ENCODE results near the gene SHBG.
"Not testable (repeated sequence)": the region's sequence is repeated elsewhere in the genome, so short reads cannot be mapped to it uniquely, and the experiment has no call there.

The SHBG gene

DNA sequence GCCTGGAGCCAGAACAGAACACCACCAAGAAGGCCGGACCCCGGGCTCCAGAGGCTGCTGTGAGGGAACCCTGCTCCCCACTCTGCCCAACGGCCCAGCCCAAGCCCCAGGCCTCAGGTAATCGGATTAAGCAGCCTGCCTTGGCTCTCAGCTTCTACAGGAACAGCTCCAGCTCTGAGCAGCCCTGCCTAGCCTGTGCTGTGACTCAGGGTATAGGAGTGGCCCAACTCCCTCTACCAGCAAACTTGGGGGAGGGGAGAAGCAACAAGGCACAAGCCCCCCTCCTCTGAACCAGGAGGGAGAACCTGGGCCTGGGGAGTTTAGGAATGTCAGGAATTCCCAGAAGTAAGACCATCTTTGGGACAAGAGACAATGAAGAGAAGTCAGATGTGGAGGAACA lies 39.2 kb upstream of the SHBG start:
- Histone ChIP-seq H3K4me2 (ENCODE audit: low read length) (no peak overlapping the region), H2AK5ac (ENCODE audit: low read length) (no peak overlapping the region), H3K4ac (ENCODE audit: low read depth, low read length) (peak overlapping the region; percentile 56), H2BK120ac (ENCODE audit: low read depth, low read length) (no peak overlapping the region), H4K8ac (ENCODE audit: low read depth, low read length) (no peak overlapping the region), H3K27me3 (ENCODE audit: insufficient read depth, low read length, poor library complexity) (no peaks in the 10 kb centered on the region), H4K5ac (ENCODE audit: low read length) (no peak overlapping the region), H2BK15ac (replicated peaks; ENCODE audit: low read depth) (no peak overlapping the region), H3K79me2 (ENCODE audit: control insufficient read depth, insufficient read depth, low read length) (peaks cover 1% of the 10 kb centered on the region), H3K18ac (ENCODE audit: low read length) (peak overlapping the region; percentile 42), H3K4me1 (ENCODE audit: control insufficient read depth, low read depth, low read length) (peaks cover 3% of the 10 kb centered on the region), H3K27ac (ENCODE audit: low read depth, low read length) (peak overlapping the region; percentile 89), H3K36me3 (ENCODE audit: control insufficient read depth, insufficient read depth, low read length) (peaks cover 4% of the 10 kb centered on the region), H3K23ac (ENCODE audit: low read length) (no peak overlapping the region), H3K56ac (ENCODE audit: low read length) (no peak overlapping the region), H2BK5ac (ENCODE audit: low read length) (no peak overlapping the region), H3K79me1 (ENCODE audit: low read length) (no peaks in the 10 kb centered on the region), H3K4me3 (ENCODE audit: low read length) (no peak overlapping the region), H3K9ac (ENCODE audit: low read length) (no peak overlapping the region)
- WGBS (ENCODE audit: extremely low coverage, insufficient coverage, low lambda C conversion rate): no CpG with 5 or more reads among the region's 4 CpGs
- DNase-seq: peak; percentile 96

GRCh38 chr17:7591596-7591995 lies 38.3 kb upstream of the SHBG start:
- Histone ChIP-seq H3K9ac (ENCODE audit: low read length) (no peak overlapping the region), H2BK5ac (ENCODE audit: low read length) (no peak overlapping the region), H3K56ac (ENCODE audit: low read length) (no peak overlapping the region), H4K8ac (ENCODE audit: low read depth, low read length) (no peak overlapping the region), H3K79me1 (ENCODE audit: low read length) (no peaks in the 10 kb centered on the region), H2BK120ac (ENCODE audit: low read depth, low read length) (no peak overlapping the region), H3K18ac (ENCODE audit: low read length) (no peak overlapping the region), H2AK5ac (ENCODE audit: low read length) (no peak overlapping the region), H4K5ac (ENCODE audit: low read length) (no peak overlapping the region), H3K23ac (ENCODE audit: low read length) (no peak overlapping the region), H3K79me2 (ENCODE audit: control insufficient read depth, insufficient read depth, low read length) (peaks cover 1% of the 10 kb centered on the region), H3K36me3 (ENCODE audit: control insufficient read depth, insufficient read depth, low read length) (peaks cover 4% of the 10 kb centered on the region), H3K4ac (ENCODE audit: low read depth, low read length) (no peak overlapping the region), H3K27me3 (ENCODE audit: insufficient read depth, low read length, poor library complexity) (no peaks in the 10 kb centered on the region), H3K4me2 (ENCODE audit: low read length) (no peak overlapping the region), H2BK15ac (replicated peaks; ENCODE audit: low read depth) (no peak overlapping the region), H3K4me1 (ENCODE audit: control insufficient read depth, low read depth, low read length) (peaks cover 3% of the 10 kb centered on the region), H3K27ac (ENCODE audit: low read depth, low read length) (peak overlapping the region; percentile 89), H3K4me3 (ENCODE audit: low read length) (no peak overlapping the region)
- no peak for DNase-seq
- no CpG with 5 or more reads among the region's 5 CpGs for WGBS (ENCODE audit: extremely low coverage, insufficient coverage, low lambda C conversion rate)

DNA sequence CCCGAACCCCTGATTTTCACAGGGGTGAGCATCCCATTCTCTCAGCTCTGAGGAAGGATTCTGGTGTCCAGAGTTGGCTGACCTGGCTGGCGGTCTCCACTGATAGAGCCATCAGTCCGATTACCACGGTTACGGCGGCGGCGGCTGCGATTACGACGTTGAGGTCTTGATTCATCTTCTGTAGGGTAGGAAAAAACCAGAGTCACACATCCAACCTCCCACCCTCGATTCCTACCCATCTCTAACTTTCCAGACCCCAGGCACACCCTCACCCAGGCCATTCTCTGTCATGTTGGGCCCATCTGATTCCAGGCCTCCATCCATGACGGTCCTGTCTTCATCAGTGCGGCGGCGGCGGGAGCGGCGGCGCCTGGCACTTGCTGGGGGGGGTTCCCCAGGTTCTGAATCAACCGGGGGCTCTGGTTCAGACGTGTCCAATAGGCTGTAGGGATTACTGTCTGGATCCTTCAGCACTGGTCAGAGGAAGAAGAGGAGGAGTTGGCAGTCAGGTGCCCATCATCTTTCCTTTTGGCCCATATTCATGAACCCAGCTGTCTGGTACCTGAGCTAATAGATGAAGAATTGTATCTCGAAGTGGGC lies 37.4 kb upstream of the SHBG start:
- Histone ChIP-seq H3K9ac (ENCODE audit: low read length) (no peak overlapping the region), H3K4me1 (ENCODE audit: control insufficient read depth, low read depth, low read length) (peaks cover 3% of the 10 kb centered on the region), H2BK5ac (ENCODE audit: low read length) (no peak overlapping the region), H3K56ac (ENCODE audit: low read length) (no peak overlapping the region), H3K4ac (ENCODE audit: low read depth, low read length) (no peak overlapping the region), H3K27ac (ENCODE audit: low read depth, low read length) (no peak overlapping the region), H3K23ac (ENCODE audit: low read length) (no peak overlapping the region), H3K36me3 (ENCODE audit: control insufficient read depth, insufficient read depth, low read length) (peaks cover 4% of the 10 kb centered on the region), H2BK120ac (ENCODE audit: low read depth, low read length) (no peak overlapping the region), H4K5ac (ENCODE audit: low read length) (no peak overlapping the region), H3K79me2 (ENCODE audit: control insufficient read depth, insufficient read depth, low read length) (peaks cover 1% of the 10 kb centered on the region), H4K8ac (ENCODE audit: low read depth, low read length) (no peak overlapping the region), H3K79me1 (ENCODE audit: low read length) (no peaks in the 10 kb centered on the region), H3K4me3 (ENCODE audit: low read length) (no peak overlapping the region), H2BK15ac (replicated peaks; ENCODE audit: low read depth) (no peak overlapping the region), H3K4me2 (ENCODE audit: low read length) (no peak overlapping the region), H2AK5ac (ENCODE audit: low read length) (no peak overlapping the region), H3K27me3 (ENCODE audit: insufficient read depth, low read length, poor library complexity) (no peaks in the 10 kb centered on the region), H3K18ac (ENCODE audit: low read length) (no peak overlapping the region)
- WGBS (ENCODE audit: extremely low coverage, insufficient coverage, low lambda C conversion rate): no CpG with 5 or more reads among the region's 23 CpGs
- DNase-seq: no peak

GRCh38 chr17:7593296-7593695 lies 36.6 kb upstream of the SHBG start:
- H2BK5ac ChIP-seq (ENCODE audit: low read length): no peak overlapping the region
- H2BK120ac ChIP-seq (ENCODE audit: low read depth, low read length): no peak overlapping the region
- H2BK15ac ChIP-seq (replicated peaks; ENCODE audit: low read depth): no peak overlapping the region
- no peak overlapping the region for H3K23ac ChIP-seq (ENCODE audit: low read length)
- H3K18ac ChIP-seq (ENCODE audit: low read length): no peak overlapping the region
- H3K36me3 ChIP-seq (ENCODE audit: control insufficient read depth, insufficient read depth, low read length): peaks cover 4% of the 10 kb centered on the region
- no peak overlapping the region for H3K4ac ChIP-seq (ENCODE audit: low read depth, low read length)
- H3K56ac ChIP-seq (ENCODE audit: low read length): no peak overlapping the region
- H3K27ac ChIP-seq (ENCODE audit: low read depth, low read length): no peak overlapping the region
- no peaks in the 10 kb centered on the region for H3K27me3 ChIP-seq (ENCODE audit: insufficient read depth, low read length, poor library complexity)
- no peak overlapping the region for H3K9ac ChIP-seq (ENCODE audit: low read length)
- peaks cover 3% of the 10 kb centered on the region for H3K4me1 ChIP-seq (ENCODE audit: control insufficient read depth, low read depth, low read length)
- no peak for DNase-seq
- H3K4me2 ChIP-seq (ENCODE audit: low read length): no peak overlapping the region
- H3K79me1 ChIP-seq (ENCODE audit: low read length): no peaks in the 10 kb centered on the region
- no peak overlapping the region for H3K4me3 ChIP-seq (ENCODE audit: low read length)
- H3K79me2 ChIP-seq (ENCODE audit: control insufficient read depth, insufficient read depth, low read length): peaks cover 1% of the 10 kb centered on the region
- no peak overlapping the region for H2AK5ac ChIP-seq (ENCODE audit: low read length)
- no peak overlapping the region for H4K8ac ChIP-seq (ENCODE audit: low read depth, low read length)
- no peak overlapping the region for H4K5ac ChIP-seq (ENCODE audit: low read length)
- no CpG with 5 or more reads among the region's 12 CpGs for WGBS (ENCODE audit: extremely low coverage, insufficient coverage, low lambda C conversion rate)

DNA sequence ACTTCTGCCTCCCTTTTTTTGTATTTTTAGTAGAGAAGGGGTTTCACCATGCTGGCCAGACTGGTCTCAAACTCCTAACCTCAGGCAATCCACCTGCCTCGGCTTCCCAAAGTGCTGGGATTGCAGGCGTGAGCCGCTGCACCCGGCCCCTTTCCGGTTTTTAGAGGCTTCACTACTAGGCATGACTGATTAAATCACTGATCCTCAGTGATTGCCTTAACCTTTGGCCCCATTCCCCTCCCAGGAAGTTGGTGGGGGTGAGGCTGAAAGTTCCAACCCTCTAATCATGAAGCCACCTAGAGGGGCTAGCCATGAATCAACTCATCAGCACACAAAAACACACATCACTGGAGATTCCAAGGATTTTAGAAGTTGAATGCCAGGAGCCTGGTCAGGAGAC lies 32.4 kb upstream of the SHBG start:
- H3K9ac ChIP-seq (ENCODE audit: low read length); H4K5ac ChIP-seq (ENCODE audit: low read length); H2BK15ac ChIP-seq (replicated peaks; ENCODE audit: low read depth); H3K27ac ChIP-seq (ENCODE audit: low read depth, low read length); H3K36me3 ChIP-seq (ENCODE audit: control insufficient read depth, insufficient read depth, low read length); H2AK5ac ChIP-seq (ENCODE audit: low read length); H3K23ac ChIP-seq (ENCODE audit: low read length); H3K79me2 ChIP-seq (ENCODE audit: control insufficient read depth, insufficient read depth, low read length); H3K27me3 ChIP-seq (ENCODE audit: insufficient read depth, low read length, poor library complexity); H2BK5ac ChIP-seq (ENCODE audit: low read length); H3K56ac ChIP-seq (ENCODE audit: low read length); H3K4ac ChIP-seq (ENCODE audit: low read depth, low read length); H3K4me3 ChIP-seq (ENCODE audit: low read length); H3K4me1 ChIP-seq (ENCODE audit: control insufficient read depth, low read depth, low read length); H3K79me1 ChIP-seq (ENCODE audit: low read length); H4K8ac ChIP-seq (ENCODE audit: low read depth, low read length); H3K18ac ChIP-seq (ENCODE audit: low read length); H3K4me2 ChIP-seq (ENCODE audit: low read length); H2BK120ac ChIP-seq (ENCODE audit: low read depth, low read length); DNase-seq: not testable (repeated sequence)
- no CpG with 5 or more reads among the region's 5 CpGs for WGBS (ENCODE audit: extremely low coverage, insufficient coverage, low lambda C conversion rate)

DNA sequence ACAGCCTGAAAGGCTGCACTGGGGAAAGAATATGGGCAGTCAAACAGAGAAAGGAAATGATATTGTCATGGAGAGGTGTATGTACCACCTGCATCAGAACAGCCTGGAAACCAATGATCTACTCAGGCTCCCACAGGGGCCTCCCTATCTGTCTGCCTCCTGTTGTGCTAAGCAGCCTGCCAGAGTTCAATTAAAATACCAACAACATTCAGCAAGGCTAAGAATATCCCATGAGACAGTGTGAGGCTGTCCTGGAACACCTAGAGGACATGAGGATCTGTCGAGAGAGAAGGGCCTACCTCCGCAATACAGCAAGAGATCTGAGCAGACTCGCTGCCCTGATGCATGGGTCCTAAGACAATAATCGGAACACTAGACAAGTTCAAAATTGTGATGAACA lies 23.7 kb upstream of the SHBG start:
- Histone ChIP-seq H3K9ac (ENCODE audit: low read length) (no peak overlapping the region), H3K4me2 (ENCODE audit: low read length) (no peak overlapping the region)
- no CpG with 5 or more reads among the region's 4 CpGs for WGBS (ENCODE audit: extremely low coverage, insufficient coverage, low lambda C conversion rate)

More for the DNA sequence above, 23.7 kb upstream of the SHBG start:
- Histone ChIP-seq H3K79me2 (ENCODE audit: control insufficient read depth, insufficient read depth, low read length) (peaks cover 2% of the 10 kb centered on the region), H3K4me1 (ENCODE audit: control insufficient read depth, low read depth, low read length) (no peaks in the 10 kb centered on the region), H3K18ac (ENCODE audit: low read length) (no peak overlapping the region), H3K56ac (ENCODE audit: low read length) (no peak overlapping the region), H3K27me3 (ENCODE audit: insufficient read depth, low read length, poor library complexity) (no peaks in the 10 kb centered on the region), H3K4ac (ENCODE audit: low read depth, low read length) (no peak overlapping the region), H3K27ac (ENCODE audit: low read depth, low read length) (no peak overlapping the region), H2BK15ac (replicated peaks; ENCODE audit: low read depth) (no peak overlapping the region), H2BK5ac (ENCODE audit: low read length) (no peak overlapping the region), H4K5ac (ENCODE audit: low read length) (no peak overlapping the region), H2BK120ac (ENCODE audit: low read depth, low read length) (no peak overlapping the region), H3K36me3 (ENCODE audit: control insufficient read depth, insufficient read depth, low read length) (peaks cover 3% of the 10 kb centered on the region), H4K8ac (ENCODE audit: low read depth, low read length) (no peak overlapping the region), H3K4me3 (ENCODE audit: low read length) (no peak overlapping the region), H3K79me1 (ENCODE audit: low read length) (peaks cover 3% of the 10 kb centered on the region), H3K23ac (ENCODE audit: low read length) (no peak overlapping the region), H2AK5ac (ENCODE audit: low read length) (no peak overlapping the region)
- peak; percentile 26 for DNase-seq

Data from mesendoderm (in vitro differentiated cells).